HepG2 (cell line): ENCODE results near the gene PRCD. TPM values are rescaled to one million over a fixed set of nuclear protein-coding genes. Genes with fewer than 3 reads are reported as not detected.

Source experiments
- ATAC-seq: fragments of 200-7000 bp; cut with Tn5 transposase; 3 replicates; pipeline ENCODE4 v1.9.1; 2020; ENCODE audit warnings: mild to moderate bottlenecking, moderate library complexity
- BruUV-seq: library from RNA; stranded (reverse); fragments of 400-500 nt; replicated peaks from 2 replicates; lab custom pipeline; 2021; lab: Mats Ljungman, UMichigan
- CTCF ChIA-PET: fragments of 300-600 bp; formaldehyde crosslinking; extraction: SDS; loops from one replicate; lab custom pipeline; 2021; ENCODE audit warnings: low total read pairs, inconsistent platforms, low intra/inter-chr PET ratio; lab: Yijun Ruan, JAX
- POLR2A ChIA-PET: fragments of 350-600 bp; sonication (Branson Sonifier 250); formaldehyde crosslinking; loops from one replicate; lab custom pipeline; 2020; ENCODE audit warnings: antibody characterized with exemption, inconsistent platforms; lab: Yijun Ruan, JAX
- DNase-seq: peaks from one replicate; pipeline ENCODE4 v3.0.0-alpha.2; 2015; ENCODE audit warnings: low spot score
- FAIRE-seq: peaks from 3 replicates; lab custom pipeline; 2011; peaks lifted over from hg19 to GRCh38; lab: Jason Lieb, UNC
- H2AFZ ChIP-seq: one replicate; pipeline ENCODE4 v1.6.1; 2011; ENCODE audit warnings: low read length, inconsistent platforms
- H3K27ac ChIP-seq: fragments of 300-600 bp; 3 replicates; pipeline ENCODE4 v1.8.0; 2011; ENCODE audit warnings: mixed run types, mild to moderate bottlenecking, mixed read lengths, low read length, inconsistent platforms; ENCODE audit not compliant: insufficient read depth; ENCODE audit errors: extremely low read length
- H3K27me3 ChIP-seq, 2 experiments: fragments of 200-600 bp in 1 of 2; 2 replicates in 1 of 2; 3 replicates in 1 of 2; pipeline versions ENCODE4 v1.6.0 to v1.8.0; 2011; ENCODE audit warnings: low read length in 2 of 2, mild to moderate bottlenecking in 2 of 2, moderate library complexity in 2 of 2, inconsistent platforms in 1 of 2; ENCODE audit not compliant: insufficient read depth in 2 of 2, control insufficient read depth in 1 of 2
- H3K36me3 ChIP-seq, 2 experiments: fragments of 200-600 bp in 1 of 2; replicated peaks in 1 of 2; 2 replicates in 1 of 2; 3 replicates in 1 of 2; pipeline versions ENCODE4 v1.5.1 to v1.8.0; 2011; ENCODE audit warnings: low read length in 2 of 2, inconsistent platforms in 1 of 2; ENCODE audit not compliant: insufficient read depth in 2 of 2, control insufficient read depth in 1 of 2
- H3K4me1 ChIP-seq: 2 replicates; pipeline ENCODE4 v1.5.1; 2012; ENCODE audit warnings: low read length, inconsistent platforms; ENCODE audit not compliant: insufficient read depth
- H3K4me2 ChIP-seq: 2 replicates; pipeline ENCODE4 v1.6.0; 2011; ENCODE audit warnings: low read depth, low read length, inconsistent platforms
- H3K4me3 ChIP-seq, 3 experiments: fragments of 200-600 bp in 1 of 3; sonication (generic), shearing (Covaris generic) in 1 of 3; replicated peaks in 1 of 3; 2 replicates each; pipeline ENCODE4 v1.5.1; 2011 to 2016; ENCODE audit warnings: low read length in 3 of 3, inconsistent platforms in 2 of 3, low read depth in 2 of 3, mild to moderate bottlenecking in 2 of 3, control low read depth in 1 of 3, mixed read lengths in 1 of 3; ENCODE audit not compliant: insufficient read depth in 1 of 3
- H3K79me2 ChIP-seq: one replicate; pipeline ENCODE4 v1.6.1; 2011; ENCODE audit warnings: low read length, inconsistent platforms; ENCODE audit not compliant: insufficient read depth
- H3K9ac ChIP-seq: 2 replicates; pipeline ENCODE4 v1.6.0; 2011; ENCODE audit warnings: mild to moderate bottlenecking, low read depth, low read length, inconsistent platforms; ENCODE audit not compliant: insufficient read depth
- H3K9me3 ChIP-seq: 2 replicates; pipeline ENCODE4 v1.5.1; 2012; ENCODE audit warnings: mild to moderate bottlenecking, low read length
- H4K20me1 ChIP-seq: 2 replicates; pipeline ENCODE4 v1.6.0; 2011; ENCODE audit warnings: inconsistent platforms, mild to moderate bottlenecking, low read length, moderate library complexity; ENCODE audit not compliant: insufficient read depth
- KAT2B ChIP-seq: fragments of 150-350 bp; IDR thresholded peaks from 2 replicates; pipeline ENCODE4 v1.6.1; 2014; ENCODE audit warnings: low read depth, low read length, borderline replicate concordance
- SP2 ChIP-seq: sonication (generic); formaldehyde crosslinking; IDR thresholded peaks from 2 replicates; pipeline ENCODE4 v1.5.1; 2020; ENCODE audit warnings: mild to moderate bottlenecking, missing genetic modification reagents
- YY1 ChIP-seq: IDR thresholded peaks from 2 replicates; pipeline ENCODE4 v1.6.1; 2011; ENCODE audit warnings: low read length, low read depth, moderate library complexity, mild to moderate bottlenecking; ENCODE audit not compliant: insufficient read depth, insufficient replicate concordance
- ZKSCAN1 ChIP-seq: fragments of 150-350 bp; IDR thresholded peaks from 2 replicates; pipeline ENCODE4 v1.6.1; 2014; ENCODE audit warnings: low read length
- ZNF18 ChIP-seq: sonication (generic); formaldehyde crosslinking; IDR thresholded peaks from 2 replicates; pipeline ENCODE4 v1.8.0; 2022; ENCODE audit warnings: mild to moderate bottlenecking, missing genetic modification reagents; ENCODE audit not compliant: insufficient replicate concordance
- ZNF430 ChIP-seq: sonication (generic); formaldehyde crosslinking; IDR thresholded peaks from 2 replicates; pipeline ENCODE4 v1.9.0; 2021; ENCODE audit warnings: mild to moderate bottlenecking, missing genetic modification reagents
- ZNF788 ChIP-seq: sonication (generic); formaldehyde crosslinking; IDR thresholded peaks from 2 replicates; pipeline ENCODE4 v1.5.0; 2020; ENCODE audit warnings: mild to moderate bottlenecking, missing genetic modification reagents, borderline replicate concordance
- WGBS: methylation state at CpG from one replicate; pipeline ENCODE4 v1.1.6; 2017; ENCODE audit warnings: low lambda C conversion rate; 5-methylcytosine and 5-hydroxymethylcytosine counted together
- in situ Hi-C: cut with HindIII; loops from 2 replicates; pipeline ENCODE4 v1.10.0; 2017; ENCODE audit warnings: low pct_unique_long_range_greater_than_20kb; ENCODE audit not compliant: extremely low pct_ligation_motif_present
- intact Hi-C: fragments of 100-400 bp; cut with micrococcal nuclease; formaldehyde crosslinking; loops from one replicate; pipeline ENCODE4 v1.10.0; 2022; ENCODE audit not compliant: unreplicated experiment
- polyA plus RNA-seq, 8 experiments: library from polyadenylated mRNA; depleted of rRNA in 3 of 8; stranded (reverse) in 7 of 8; unstranded in 1 of 8; fragments of >200 nt; fragmentation: Illumina TruSeq in 4 of 8; extraction: Trizol in 4 of 8; gene quantifications; 2 replicates each; pipeline versions ENCODE4 v1.2.1 to v1.2.3, GENCODE V29; 2011 to 2016; ENCODE audit warnings: low read depth in 4 of 8, missing spikeins in 1 of 8, mixed read lengths in 1 of 8; ENCODE audit not compliant: insufficient read depth in 1 of 8
- total RNA-seq, 5 experiments: library from RNA; depleted of rRNA; stranded (reverse); fragments of >200 nt; fragmentation: Illumina TruSeq; extraction: Trizol; gene quantifications; 2 replicates each; pipeline ENCODE4 v1.2.3, GENCODE V29; 2016; ENCODE audit warnings: low read depth in 1 of 5
- TF ChIP-seq, protein P1 (sequence below): sonication (generic); formaldehyde crosslinking; IDR thresholded peaks from 2 replicates; pipeline ENCODE4 v1.5.0; 2020; ENCODE audit warnings: missing genetic modification reagents
- TF ChIP-seq, protein P2 (sequence below): sonication (generic); formaldehyde crosslinking; IDR thresholded peaks from 2 replicates; pipeline ENCODE4 v1.4.0; 2020; ENCODE audit warnings: missing genetic modification reagents, low read depth, mild to moderate bottlenecking, borderline replicate concordance

The PRCD gene
- total and polyA plus RNA-seq, 2 of the 13 experiments (the other 11 are each of a cell fraction or from before 2014, with no cell fraction given): 0.51 TPM; not detected in 1

GRCh38 chr17:76549539-76549938, 9.7 kb downstream of the PRCD start:
- Histone ChIP-seq H2AFZ (no peak overlapping the region), H3K9ac (peak overlapping the region; percentile 63), H3K27me3 (no peaks in the 10 kb centered on the region), H3K4me3 (peak overlapping the region; percentile 54 to 66 (median 66)), H3K79me2 (peaks cover 42% of the 10 kb centered on the region), H3K36me3 (peaks cover 7% of the 10 kb centered on the region in 2 experiments; a peak in 4 of 5 replicates), H3K9me3 (no peaks in the 10 kb centered on the region), H4K20me1 (peaks cover 7% of the 10 kb centered on the region; the same call in 1 of the 2 replicates), H3K4me2 (peak overlapping the region; percentile 93), H3K27ac (peak overlapping the region; percentile 69), H3K4me1 (peaks cover 80% of the 10 kb centered on the region)
- in situ Hi-C loops: no loop called here
- DNase-seq: no peak
- no peak for FAIRE-seq
- intact Hi-C loops: no loop called here
- no TSS peak for BruUV-seq
- ChIA-PET CTCF (interaction anchor here (4.4 kb wide), 1 partner anchor 27 kb away, joined by 86 read pairs; no protein-coding TSS in a partner anchor), POLR2A (interaction anchor here (1.1 to 4.4 kb wide), 5 partner anchors 8 to 49 kb away, joined by 3 to 40 read pairs (median 18); partner anchors contain the start of gene RHBDF2)
- WGBS: 72% methylated on average over 7 of the region's 7 CpGs
- ATAC-seq: no peak
- TF ChIP-seq SP2 (CRISPR knock-in tag) (no peak), YY1 (no peak), ZNF18 (CRISPR knock-in tag) (peak; percentile 21), ZNF430 (CRISPR knock-in tag) (0 out of 2 replicates have a peak, but pooled peaks have one; percentile 29), ZNF788 (0 out of 2 replicates have a peak, but pooled peaks have one; percentile 8), ZKSCAN1 (peak; percentile 24; the same call in 1 of the 2 replicates), KAT2B (no peak)
- TF ChIP-seq, protein P1, sequence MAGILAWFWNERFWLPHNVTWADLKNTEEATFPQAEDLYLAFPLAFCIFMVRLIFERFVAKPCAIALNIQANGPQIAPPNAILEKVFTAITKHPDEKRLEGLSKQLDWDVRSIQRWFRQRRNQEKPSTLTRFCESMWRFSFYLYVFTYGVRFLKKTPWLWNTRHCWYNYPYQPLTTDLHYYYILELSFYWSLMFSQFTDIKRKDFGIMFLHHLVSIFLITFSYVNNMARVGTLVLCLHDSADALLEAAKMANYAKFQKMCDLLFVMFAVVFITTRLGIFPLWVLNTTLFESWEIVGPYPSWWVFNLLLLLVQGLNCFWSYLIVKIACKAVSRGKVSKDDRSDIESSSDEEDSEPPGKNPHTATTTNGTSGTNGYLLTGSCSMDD (CRISPR knock-in tag): no peak
- TF ChIP-seq, protein P2, sequence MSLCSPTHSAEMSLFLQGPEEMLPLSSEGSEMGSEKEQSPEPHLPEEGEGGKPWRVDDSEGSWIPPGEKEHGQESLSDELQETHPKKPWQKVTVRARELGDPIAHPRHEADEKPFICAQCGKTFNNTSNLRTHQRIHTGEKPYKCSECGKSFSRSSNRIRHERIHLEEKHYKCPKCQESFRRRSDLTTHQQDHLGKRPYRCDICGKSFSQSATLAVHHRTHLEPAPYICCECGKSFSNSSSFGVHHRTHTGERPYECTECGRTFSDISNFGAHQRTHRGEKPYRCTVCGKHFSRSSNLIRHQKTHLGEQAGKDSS: no peak
